ENCODE results near the gene ATF7.
"Not testable (repeated sequence)": the region's sequence is repeated elsewhere in the genome, so short reads cannot be mapped to it uniquely, and the experiment has no call there.

Gene ATF7

DNA sequence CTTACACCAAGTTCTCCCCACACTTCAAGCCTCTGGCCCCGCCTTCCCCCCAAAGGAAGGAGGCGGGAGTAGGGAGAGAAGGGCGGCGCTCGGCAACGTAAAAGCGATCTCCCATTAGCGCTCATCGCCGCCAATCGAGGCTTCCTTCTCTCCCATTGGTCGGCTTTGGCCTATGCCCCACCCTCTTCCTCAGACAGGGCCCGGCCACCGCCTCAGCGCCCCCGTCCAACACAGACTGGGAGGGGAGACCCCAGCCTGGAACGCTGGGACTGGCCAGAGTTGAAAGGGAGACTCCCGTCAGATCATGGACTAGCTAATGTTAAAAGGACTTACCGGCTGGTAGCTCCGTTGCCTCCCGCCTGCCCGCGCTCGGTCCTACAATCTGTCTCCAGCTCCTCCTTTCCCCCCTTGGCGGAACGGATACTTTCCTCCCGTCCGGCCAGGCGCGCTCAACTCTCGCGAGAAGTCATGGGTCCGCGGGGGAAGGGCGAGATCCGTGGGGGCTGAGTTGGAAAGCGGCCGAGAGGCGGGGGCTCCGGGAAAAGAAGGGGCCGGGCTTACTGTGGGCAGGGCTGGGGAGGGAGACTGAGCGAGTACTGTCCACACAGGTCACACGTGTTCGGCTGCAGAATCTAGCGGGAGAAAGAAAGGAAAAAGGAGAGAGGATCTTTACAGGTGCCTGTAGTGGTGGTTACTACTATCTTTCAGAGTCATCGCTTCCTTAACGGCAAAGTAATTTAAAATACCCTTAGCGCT is at the start of gene ATF7:
Gene ATF7, minus strand, starts transcription at position 437 of the 756 bp plus-strand sequence. CDS start 25,382 bp downstream, outside the sequence.
- ATAC-seq (replicated peaks), result peak; percentile 96 to 97
- peaks cover 17 to 36% of the 10 kb centered on the region in 2 donors for H3K4me1 Mint-ChIP-seq

DNA sequence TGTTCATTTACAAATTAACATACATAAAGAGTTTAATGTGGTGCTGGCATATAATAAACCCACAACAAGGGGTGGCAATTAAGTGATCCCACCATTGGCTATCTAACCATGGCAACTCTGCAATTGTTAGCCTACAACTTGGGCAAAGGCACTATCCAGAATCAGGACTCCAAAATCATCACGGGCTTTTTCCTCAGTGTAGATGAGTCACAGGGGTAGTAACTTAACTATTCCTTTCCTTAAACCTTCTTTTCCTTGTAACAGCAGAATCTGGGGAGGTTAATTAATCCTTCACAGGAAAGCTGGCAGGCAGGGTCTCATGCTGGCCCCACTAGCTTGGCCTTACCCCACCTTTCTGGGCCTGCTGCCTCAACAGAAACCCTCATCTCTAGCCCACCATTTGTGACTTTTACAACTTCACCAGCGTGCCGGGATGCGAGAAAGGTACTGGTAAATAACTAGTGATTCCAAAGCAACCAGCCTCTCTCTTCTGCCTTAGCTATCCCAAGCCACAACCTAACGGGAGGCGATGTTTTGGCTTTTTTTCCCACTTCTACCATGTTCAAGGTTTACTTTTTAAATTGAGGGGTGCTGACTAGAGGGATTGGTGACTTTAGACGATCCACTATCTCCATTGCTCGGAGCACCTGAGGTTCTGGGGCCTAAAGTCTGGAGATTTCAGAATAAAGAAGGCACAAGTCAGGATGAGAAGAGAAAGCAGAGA is 49.0 kb upstream of the ATF7 start:
- Mint-ChIP-seq H3K4me3 (peak overlapping the region; percentile 86), H3K9me3 (no peaks in the 10 kb centered on the region), H3K27me3 (peaks cover 11 to 20% of the 10 kb centered on the region in 2 donors), H3K27ac (peak overlapping the region; percentile 88), H3K4me1 (peaks cover 2 to 25% of the 10 kb centered on the region in 2 donors), H3K36me3 (peaks cover 8 to 12% of the 10 kb centered on the region in 2 donors)
- DNase-seq, result no peak
- ATAC-seq (replicated peaks), result no peak

More for the DNA sequence above, at the start of gene ATF7:
- DNase-seq, result peak; percentile 97
- Mint-ChIP-seq H3K4me3 (peak within 1 kb of the TSS; percentile 99), H3K27ac (peak within 1 kb of the TSS; percentile 98), H3K27me3 (no peaks in the 10 kb centered on the region), H3K9me3 (no peaks in the 10 kb centered on the region), H3K36me3 (peaks cover 3 to 7% of the 10 kb centered on the region in 2 donors)

GRCh38 chr12:53670971-53671370 is 44.8 kb upstream of the ATF7 start:
- Mint-ChIP-seq H3K36me3 (peaks cover 20 to 35% of the 10 kb centered on the region in 2 donors), H3K9me3 (no peaks in the 10 kb centered on the region), H3K4me3 (no peak overlapping the region), H3K27ac (no peak overlapping the region), H3K4me1 (peaks cover 2 to 22% of the 10 kb centered on the region in 2 donors), H3K27me3 (no peaks in the 10 kb centered on the region)
- no peak for ATAC-seq (replicated peaks)
- DNase-seq, result no peak

GRCh38 chr12:53670308-53670707 is 44.1 kb upstream of the ATF7 start:
- Mint-ChIP-seq H3K36me3 (peaks cover 20 to 41% of the 10 kb centered on the region in 2 donors), H3K27ac (no peak overlapping the region), H3K9me3 (no peaks in the 10 kb centered on the region), H3K4me3 (no peak overlapping the region), H3K4me1 (peaks cover 2 to 22% of the 10 kb centered on the region in 2 donors), H3K27me3 (no peaks in the 10 kb centered on the region)
- ATAC-seq (replicated peaks), result no peak
- DNase-seq, result no peak

- no peak overlapping the region for H3K27ac Mint-ChIP-seq
- H3K4me1 Mint-ChIP-seq, result peaks cover 2 to 7% of the 10 kb centered on the region in 2 donors
- no peaks in the 10 kb centered on the region for H3K9me3 Mint-ChIP-seq
- no peak overlapping the region for H3K4me3 Mint-ChIP-seq
- H3K36me3 Mint-ChIP-seq, result peaks cover 37 to 55% of the 10 kb centered on the region in 2 donors
- H3K27me3 Mint-ChIP-seq, result no peaks in the 10 kb centered on the region
- DNase-seq, result no peak
- ATAC-seq (replicated peaks), result no peak
These were observed 40.9 kb upstream of the ATF7 start for GRCh38 chr12:53667080-53667479.

GRCh38 chr12:53664936-53665335 is 38.8 kb upstream of the ATF7 start:
- Mint-ChIP-seq H3K27me3 (no peaks in the 10 kb centered on the region), H3K4me1 (no peaks in the 10 kb centered on the region), H3K36me3 (peaks cover 35 to 57% of the 10 kb centered on the region in 2 donors), H3K27ac (no peak overlapping the region), H3K4me3 (no peak overlapping the region), H3K9me3 (no peaks in the 10 kb centered on the region)
- DNase-seq (no peak), ATAC-seq (replicated peaks) (no peak)

GRCh38 chr12:53664191-53664590 is 38.0 kb upstream of the ATF7 start:
- Mint-ChIP-seq H3K27ac (no peak overlapping the region), H3K36me3 (peaks cover 34 to 50% of the 10 kb centered on the region in 2 donors), H3K4me1 (no peaks in the 10 kb centered on the region), H3K27me3 (no peaks in the 10 kb centered on the region), H3K9me3 (no peaks in the 10 kb centered on the region), H3K4me3 (no peak overlapping the region)
- no peak for DNase-seq
- ATAC-seq (replicated peaks), result no peak

GRCh38 chr12:53660041-53660440 is 33.9 kb upstream of the ATF7 start:
- Mint-ChIP-seq H3K4me1 (no peaks in the 10 kb centered on the region), H3K27ac (no peak overlapping the region), H3K27me3 (no peaks in the 10 kb centered on the region), H3K9me3 (no peaks in the 10 kb centered on the region), H3K4me3 (no peak overlapping the region), H3K36me3 (peaks cover 28 to 38% of the 10 kb centered on the region in 2 donors)
- DNase-seq (no peak), ATAC-seq (replicated peaks) (no peak)

DNA sequence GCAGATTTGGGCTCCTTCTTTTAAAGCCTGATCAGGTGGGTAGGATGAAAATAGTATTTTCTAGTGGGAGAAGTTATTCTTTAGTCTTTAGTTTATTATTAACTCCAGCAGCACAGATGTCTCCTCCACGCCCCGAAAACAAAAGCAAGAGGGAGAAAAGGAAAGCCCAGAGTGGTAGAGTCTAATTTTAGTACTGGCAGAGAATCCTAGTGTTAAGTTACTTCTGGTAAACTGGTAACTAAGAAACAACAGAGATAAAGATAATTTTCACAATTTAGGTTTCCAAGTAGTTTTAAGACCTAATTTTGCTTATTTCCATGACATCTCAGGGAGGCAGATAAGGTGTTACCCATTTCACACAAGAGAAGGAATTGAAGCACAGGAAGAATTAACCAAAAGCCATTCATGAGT is 33.4 kb upstream of the ATF7 start:
- no peaks in the 10 kb centered on the region for H3K27me3 Mint-ChIP-seq
- H3K9me3 Mint-ChIP-seq, result no peaks in the 10 kb centered on the region
- ATAC-seq (replicated peaks), result no peak
- no peak overlapping the region for H3K4me3 Mint-ChIP-seq
- no peak for DNase-seq
- H3K4me1 Mint-ChIP-seq, result no peaks in the 10 kb centered on the region
- H3K27ac Mint-ChIP-seq, result no peak overlapping the region
- peaks cover 26 to 35% of the 10 kb centered on the region in 2 donors for H3K36me3 Mint-ChIP-seq

- ATAC-seq (replicated peaks) (no peak), DNase-seq (no peak)
- H3K27ac Mint-ChIP-seq, result no peak overlapping the region
- no peak overlapping the region for H3K4me3 Mint-ChIP-seq
- no peaks in the 10 kb centered on the region for H3K4me1 Mint-ChIP-seq
- H3K36me3 Mint-ChIP-seq, result peaks cover 22 to 30% of the 10 kb centered on the region in 2 donors
- no peaks in the 10 kb centered on the region for H3K27me3 Mint-ChIP-seq
- no peaks in the 10 kb centered on the region for H3K9me3 Mint-ChIP-seq
These were observed 32.9 kb upstream of the ATF7 start for GRCh38 chr12:53659011-53659551.

DNA sequence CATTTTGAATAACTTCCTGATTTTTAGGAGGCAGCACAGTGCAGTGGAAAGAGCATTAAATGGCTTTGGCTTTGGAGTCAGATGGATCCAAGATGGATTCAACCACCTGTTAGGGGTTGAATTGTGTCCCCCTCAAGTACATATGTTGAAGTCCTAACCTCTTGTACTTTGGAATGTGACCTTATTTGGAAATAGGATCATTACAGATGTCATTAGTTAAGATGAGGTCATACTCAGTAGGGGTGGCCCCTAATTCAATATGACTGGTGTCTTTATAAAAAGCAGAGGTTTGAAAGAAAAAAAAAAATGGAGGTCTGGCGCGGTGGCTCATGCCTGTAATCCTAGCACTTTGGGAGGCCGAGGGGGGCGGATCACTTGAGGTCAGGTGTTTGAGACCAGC is 30.9 kb upstream of the ATF7 start:
- Mint-ChIP-seq H3K4me1 (no peaks in the 10 kb centered on the region), H3K9me3 (no peaks in the 10 kb centered on the region), H3K4me3 (no peak overlapping the region), H3K27ac (no peak overlapping the region), H3K27me3 (no peaks in the 10 kb centered on the region), H3K36me3 (peaks cover 12 to 22% of the 10 kb centered on the region in 2 donors)
- DNase-seq (no peak), ATAC-seq (replicated peaks) (no peak)

DNA sequence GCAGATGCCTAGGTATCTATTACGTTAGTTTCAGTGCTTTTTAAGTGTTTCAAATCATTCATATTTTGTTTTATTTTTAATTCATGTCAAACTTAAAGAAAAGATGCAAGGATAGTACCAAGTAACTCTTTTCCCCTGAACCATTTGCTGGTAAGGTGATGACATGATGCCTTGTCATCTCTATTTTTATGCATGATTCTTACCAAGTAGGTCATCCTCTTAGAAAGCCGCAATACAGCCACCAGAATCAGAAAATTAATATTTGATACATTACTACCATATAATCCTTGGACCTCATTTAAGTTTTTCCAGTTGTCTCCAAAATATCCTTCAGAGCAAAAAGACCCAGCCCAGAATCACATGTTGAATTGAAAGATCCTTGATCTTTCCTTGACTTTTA is 27.4 kb upstream of the ATF7 start:
- Mint-ChIP-seq H3K27me3 (no peaks in the 10 kb centered on the region), H3K9me3 (no peaks in the 10 kb centered on the region), H3K27ac (no peak overlapping the region), H3K4me3 (no peak overlapping the region), H3K4me1 (no peaks in the 10 kb centered on the region), H3K36me3 (peaks cover 3 to 10% of the 10 kb centered on the region in 2 donors)
- no peak for DNase-seq
- no peak for ATAC-seq (replicated peaks)

DNA sequence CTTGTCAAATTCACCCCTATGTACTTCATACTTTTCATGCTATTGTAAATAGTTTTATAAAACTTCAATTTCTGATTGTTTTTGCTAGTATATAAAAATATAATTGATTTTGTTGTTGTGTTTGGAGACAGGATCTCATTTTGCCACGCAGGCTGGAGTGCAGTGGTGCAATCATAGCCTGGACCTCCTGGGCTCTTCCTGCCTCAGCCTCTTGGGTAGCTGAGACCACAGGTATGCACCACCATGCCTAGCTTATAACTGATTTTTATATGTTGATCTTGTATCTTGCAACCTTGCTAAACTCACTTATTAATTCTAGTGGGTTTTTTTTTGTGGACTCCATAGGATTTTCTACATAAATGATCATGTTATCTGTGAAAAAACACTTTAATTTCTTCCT is 26.2 kb upstream of the ATF7 start:
- ATAC-seq (replicated peaks) (no peak), DNase-seq (no peak)
- Mint-ChIP-seq H3K4me3 (no peak overlapping the region), H3K9me3 (no peaks in the 10 kb centered on the region), H3K27ac (no peak overlapping the region), H3K36me3 (peaks cover 3 to 10% of the 10 kb centered on the region in 2 donors), H3K27me3 (no peaks in the 10 kb centered on the region), H3K4me1 (no peaks in the 10 kb centered on the region)

GRCh38 chr12:53651737-53652136 is 25.6 kb upstream of the ATF7 start:
- Mint-ChIP-seq H3K4me1 (no peaks in the 10 kb centered on the region), H3K27me3 (no peaks in the 10 kb centered on the region), H3K4me3 (no peak overlapping the region), H3K27ac (no peak overlapping the region), H3K9me3 (no peaks in the 10 kb centered on the region), H3K36me3 (peaks cover 1 to 4% of the 10 kb centered on the region in 2 donors)
- DNase-seq (no peak), ATAC-seq (replicated peaks) (no peak)

DNA sequence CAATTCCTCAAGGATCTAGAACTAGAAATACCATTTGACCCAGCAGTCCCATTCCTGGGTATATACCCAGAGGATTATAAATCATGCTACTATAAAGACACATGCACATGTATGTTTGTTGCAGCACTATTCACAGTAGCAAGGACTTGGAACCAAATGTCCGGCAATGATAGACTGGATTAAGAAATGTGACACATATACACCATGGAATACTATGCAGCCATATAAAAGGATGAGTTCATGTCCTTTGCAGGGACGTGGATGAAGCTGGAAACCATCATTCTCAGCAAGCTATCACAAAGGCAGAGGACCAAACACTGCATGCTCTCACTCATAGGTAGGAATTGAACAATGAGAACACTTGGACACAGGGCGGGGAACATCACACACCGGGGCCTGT is 20.1 kb upstream of the ATF7 start:
- not testable (repeated sequence) for DNase-seq; ATAC-seq (replicated peaks); H3K36me3 Mint-ChIP-seq; H3K9me3 Mint-ChIP-seq; H3K4me3 Mint-ChIP-seq; H3K4me1 Mint-ChIP-seq; H3K27ac Mint-ChIP-seq; H3K27me3 Mint-ChIP-seq

Measured in stimulated activated naive B cell treated with anti-CD40 and anti-IgM and Interleukin-4, amounts not matched to agents 10 μg/mL and 1 μg/mL and 100 μg/mL, for 72 hours (primary cell).